Measurements from ENCODE around the gene RASL11B.

RASL11B gene

DNA sequence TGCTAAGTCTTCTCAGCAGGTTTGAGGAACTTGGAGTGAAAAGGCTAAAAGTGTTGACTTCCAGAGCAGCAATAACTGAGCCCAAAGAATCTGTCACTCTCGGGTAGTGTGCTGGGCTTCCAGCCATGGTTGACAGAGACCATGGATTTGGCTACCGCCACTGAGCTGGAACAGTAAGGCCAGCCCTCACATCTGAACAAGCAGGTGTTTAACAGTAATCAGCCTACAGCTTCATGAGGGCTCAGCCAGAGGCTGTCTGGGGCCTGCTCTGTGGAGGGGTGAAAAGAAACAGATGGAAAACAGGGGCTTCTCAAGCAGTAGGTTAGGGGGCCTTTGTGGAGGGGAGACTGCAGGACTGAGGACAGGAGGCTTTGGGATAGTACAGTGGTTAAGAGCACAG is 14.9 kb downstream of the RASL11B start:
- no peak for DNase-seq

DNA sequence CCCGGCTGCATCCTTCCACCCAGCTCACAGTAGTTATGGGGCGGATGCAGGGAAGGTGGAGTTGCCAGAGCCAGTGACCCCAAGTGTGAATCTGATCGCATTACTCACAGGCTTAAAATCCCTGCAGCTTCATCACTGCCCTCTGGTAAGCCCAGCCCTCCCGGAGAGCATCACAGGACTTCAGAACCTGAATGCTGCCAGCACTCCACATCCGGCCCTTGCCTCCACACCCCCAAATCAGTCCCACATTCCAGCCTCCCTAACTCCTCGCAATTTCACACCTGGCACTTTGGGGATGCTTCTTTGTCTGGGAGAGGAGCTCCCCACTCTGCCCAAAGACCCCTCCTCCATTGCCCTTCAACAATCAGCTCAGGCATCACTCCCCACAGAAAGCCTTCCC is 15.6 kb downstream of the RASL11B start:
- DNase-seq: no peak

DNA sequence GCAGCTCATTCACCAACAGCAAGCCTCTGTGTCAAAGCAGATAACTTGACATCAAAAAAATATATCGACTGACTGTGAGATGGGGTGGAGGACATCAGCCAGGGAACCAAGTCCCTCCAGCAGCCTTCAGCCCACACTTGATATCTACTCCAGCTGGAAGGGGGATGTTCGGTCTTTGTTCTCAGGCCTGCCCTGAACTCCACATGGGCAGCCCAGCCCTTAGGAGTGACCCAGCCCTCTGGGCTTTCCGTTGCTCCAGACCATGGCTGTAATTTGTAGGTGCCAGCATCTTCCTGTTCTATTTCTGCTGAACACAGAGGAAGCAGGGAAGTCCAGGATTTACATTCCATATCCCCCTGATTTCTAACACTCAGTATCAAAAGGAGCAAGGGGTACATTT is 17.4 kb downstream of the RASL11B start:
- DNase-seq: no peak

DNA sequence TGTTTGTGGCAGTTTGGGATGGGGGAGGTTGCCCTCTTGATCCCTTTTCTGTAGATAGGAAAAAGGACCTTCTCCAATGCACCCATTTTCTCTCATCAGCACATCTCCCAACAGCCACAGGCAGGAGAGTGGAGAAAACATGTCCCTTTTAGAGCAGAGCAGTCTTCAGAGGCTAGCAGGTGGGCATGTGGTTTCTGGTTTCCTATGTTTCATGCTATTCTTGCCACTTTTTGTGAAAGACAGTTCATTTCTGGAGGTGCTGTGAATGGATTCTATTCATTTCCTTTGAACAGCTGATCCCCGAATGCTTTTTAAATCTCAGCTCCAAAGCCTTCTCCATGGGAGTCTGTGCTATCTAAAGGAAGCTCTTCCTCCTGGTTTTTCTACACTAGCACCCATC is 18.9 kb downstream of the RASL11B start:
- DNase-seq: no peak

DNA sequence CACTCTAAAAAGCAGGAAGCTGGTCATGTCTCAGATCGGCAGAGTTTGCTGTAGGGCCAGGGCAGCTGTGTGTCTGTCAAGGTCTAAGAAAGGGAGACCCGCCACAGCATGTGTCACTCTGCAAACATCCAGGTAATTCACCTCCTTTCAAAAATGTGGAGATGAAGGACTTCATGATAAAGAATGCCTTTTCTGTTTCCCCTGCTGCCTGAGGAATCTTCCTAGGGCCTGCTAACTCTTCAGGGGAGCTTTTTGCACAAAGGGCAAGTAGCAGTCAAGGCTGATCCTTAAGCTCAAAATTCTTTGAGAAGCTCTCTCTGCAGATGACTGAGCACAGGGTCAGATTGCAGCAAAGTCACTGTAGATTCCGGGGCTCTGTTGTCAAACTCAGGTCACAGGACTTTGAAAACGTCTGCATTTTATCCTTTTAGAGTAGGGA is 21.1 kb downstream of the RASL11B start:
- no peak for DNase-seq

DNA sequence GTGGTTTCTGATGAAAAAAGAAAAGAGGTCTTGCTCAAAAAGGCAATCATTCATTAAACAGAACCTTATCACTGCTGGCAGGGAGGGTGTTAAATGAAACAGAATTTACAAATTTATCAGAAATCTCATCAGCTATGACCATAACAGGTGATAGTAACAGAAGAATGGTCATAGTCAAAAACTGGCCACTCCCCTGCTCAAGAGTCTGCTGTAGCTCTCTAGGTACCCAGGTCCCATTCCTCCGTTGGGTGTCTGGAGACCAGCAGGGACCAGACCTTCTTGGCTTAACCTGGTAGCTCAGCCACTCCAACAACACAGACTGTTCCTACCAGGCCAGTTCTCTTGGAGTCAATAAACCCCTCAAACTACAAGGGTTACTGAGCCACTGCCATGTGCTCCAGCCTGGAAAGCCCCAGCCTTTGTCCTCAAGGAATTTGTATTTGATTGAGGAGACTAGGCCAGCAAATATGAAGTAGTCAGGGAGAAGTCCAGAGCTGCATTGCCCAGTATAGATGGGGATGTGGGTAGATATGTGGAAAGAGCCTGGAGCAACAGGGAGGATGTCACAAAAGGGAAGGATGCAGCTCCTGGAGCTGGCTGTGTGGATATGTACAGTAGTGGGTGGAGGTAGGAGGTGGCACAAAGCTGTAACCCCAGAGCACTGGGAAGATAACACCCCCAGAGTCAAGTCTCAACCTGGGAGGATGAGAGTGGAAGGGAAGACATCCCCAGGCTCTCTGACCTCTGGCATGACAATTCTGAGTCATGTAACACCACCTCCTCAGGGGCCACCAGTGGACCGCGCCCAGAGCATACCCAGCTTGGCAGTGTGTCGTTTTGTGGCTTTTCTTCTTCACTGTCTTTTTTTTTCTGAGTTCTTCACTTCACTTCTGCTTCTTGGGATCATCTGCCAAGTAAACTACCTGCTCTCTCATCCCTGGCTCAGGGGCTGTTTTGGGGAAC is 21.9 kb downstream of the RASL11B start:
- DNase-seq: no peak

DNA sequence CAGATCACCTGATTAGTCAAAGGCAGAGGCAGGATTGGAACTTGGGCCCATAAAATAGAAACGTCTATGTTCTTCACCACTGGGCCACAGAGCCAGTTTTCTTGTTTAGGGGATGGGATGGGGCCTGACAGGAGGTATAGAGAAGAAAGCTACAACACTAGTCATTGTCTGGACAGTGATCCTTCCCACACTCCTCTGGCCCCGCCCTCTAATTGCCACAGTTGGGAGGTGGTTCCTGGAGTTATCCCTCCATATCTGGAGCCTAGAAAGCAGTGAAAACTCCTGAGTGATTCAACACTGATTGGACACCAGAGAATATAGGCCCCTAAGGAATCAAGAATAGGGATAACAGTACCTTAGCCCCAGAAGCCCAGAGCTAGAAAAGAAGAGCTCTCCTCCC is 22.9 kb downstream of the RASL11B start:
- DNase-seq: no peak

DNA sequence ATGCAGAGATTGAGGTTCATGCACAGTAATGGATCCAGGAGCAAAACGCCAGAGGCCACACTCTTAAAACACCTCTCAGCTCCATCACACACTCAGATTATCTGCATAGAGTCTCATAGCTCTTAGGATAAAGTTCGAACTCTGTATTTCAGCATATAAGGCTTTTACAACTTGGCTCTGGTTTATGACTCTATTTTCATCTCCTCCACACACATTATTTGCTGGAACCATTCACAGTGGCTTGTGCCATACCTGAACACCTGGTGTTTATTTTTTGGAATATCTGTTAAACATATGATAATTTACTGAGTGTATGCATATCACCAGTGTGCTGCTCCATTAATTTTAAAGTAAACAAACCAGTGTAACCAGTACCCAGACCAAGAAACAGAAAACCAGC is 27.2 kb downstream of the RASL11B start:
- no peak for DNase-seq

DNA sequence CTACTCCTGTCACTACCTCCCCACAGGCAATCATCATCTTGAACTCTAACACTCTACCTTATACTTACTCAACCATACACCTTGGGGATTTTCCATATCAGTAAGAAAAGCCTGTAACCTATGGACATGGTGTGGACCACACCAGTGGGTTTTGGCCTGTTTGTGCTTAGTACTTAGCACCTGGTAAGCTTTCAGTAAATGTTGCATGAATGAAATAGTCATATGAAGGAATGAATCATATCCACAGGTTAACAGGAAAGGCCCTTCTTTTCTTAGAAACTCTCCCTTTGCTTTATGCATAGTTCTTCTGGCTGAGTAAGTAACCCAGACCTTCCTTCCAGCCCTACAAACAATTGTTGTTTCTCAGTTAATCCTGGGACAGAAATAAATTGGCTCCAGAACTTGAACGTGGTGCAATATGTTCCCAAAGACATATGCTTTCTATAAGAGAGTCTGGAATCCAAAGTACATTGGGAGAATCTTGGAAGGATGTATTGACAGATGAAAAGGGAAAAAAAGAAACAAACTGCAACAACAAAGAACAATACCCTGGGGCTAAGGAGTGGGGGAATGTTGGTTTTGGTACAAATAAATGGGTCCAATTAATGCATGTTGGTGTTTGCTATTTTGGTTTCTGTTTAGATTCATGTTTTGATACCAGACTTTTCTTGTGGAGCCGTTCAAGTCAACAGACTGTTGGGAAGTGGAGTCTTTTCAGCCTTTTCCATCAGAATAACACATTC is 27.8 kb downstream of the RASL11B start:
- DNase-seq: no peak

DNA sequence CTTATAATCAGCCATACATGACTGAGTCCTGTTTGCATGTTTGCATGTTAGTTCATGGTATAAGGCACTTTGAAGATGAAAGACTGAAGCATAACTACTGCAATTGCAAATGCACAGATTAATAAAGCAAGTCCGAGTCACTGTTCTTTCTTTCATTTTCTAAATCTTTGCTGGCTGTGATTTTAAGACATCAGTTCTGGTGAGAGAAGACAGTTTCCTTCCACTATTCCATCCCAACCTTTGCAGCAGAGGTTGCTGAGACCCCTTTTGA is 28.3 kb downstream of the RASL11B start:
- DNase-seq: no peak

DNA sequence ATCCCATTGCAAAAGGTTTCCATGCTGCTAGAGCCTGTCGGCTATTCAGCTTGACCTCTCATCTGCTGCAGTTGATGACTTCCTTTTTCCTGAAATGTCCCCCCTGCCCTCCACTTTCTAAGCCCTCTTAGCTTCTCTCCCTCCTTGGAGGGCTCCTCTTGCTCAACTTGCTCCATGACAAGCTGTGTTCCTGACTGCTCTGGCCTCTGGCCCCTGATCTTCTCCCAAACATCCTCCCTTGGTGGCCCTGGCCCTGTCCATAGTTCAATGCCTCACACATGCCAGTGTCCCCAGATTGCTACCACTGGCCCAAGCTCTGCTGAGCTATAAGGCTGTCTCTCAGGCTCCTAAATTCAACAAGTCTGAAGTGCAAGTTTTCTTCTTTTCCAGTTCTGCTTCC is 29.6 kb downstream of the RASL11B start:
- DNase-seq: no peak

DNA sequence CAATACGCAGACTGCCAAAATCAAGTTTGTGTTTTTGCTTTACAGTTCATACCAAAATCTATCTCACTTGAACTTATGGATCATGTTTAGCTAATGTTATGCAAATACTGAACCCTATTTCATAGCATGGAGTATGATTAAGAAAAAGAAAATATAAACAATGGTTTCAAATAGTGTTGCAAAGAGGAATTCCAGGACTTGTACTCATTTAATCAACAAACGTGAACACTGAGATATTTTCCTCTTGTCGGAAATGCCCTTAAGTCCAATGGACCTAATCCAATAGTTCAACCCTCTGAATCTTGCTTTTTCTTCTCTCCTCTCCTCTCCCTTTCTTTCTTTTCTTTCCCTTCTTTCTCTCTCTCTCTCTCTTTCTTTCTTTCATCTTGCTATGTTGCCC is 30.8 kb downstream of the RASL11B start:
- DNase-seq: no peak

DNA sequence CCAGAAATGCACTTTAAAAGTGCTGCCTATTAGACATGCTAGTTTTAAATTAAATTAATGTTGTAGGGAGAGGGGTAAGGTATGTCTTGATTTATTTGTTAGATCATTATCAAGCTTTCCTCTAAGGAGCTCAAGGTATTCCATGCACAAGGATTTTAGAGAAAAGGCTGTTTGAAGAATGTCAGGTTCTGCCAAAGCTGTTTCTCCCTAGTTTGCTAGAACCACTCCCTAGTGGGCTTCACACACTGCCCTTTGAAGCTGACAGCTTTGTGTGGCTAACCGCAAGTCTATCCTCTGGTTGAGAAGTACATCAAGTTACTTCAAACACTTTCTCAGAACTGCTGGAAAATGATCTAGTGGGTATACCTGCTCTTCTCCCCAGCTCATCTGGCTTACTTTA is 32.3 kb downstream of the RASL11B start:
- no peak for DNase-seq

DNA sequence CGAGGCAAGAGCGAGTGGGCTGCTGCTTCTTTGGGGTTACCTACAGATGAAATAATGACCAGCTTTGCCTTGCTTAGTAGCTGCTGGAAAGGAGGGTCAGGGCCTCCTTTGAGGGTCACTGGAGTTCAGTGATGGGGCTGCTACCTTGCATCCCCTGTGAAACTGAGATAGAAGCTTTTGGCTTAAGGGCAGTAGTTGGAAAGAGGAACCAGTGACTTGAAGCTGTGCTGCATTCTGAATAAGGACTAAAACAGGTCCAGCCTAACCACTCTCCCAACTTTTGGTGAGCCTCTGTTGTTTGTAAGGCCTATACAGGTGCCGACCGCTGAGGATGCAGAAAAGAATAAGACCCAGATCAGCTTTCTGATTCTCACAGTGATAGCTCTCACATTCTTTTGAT is 41.2 kb downstream of the RASL11B start:
- no peak for DNase-seq

DNA sequence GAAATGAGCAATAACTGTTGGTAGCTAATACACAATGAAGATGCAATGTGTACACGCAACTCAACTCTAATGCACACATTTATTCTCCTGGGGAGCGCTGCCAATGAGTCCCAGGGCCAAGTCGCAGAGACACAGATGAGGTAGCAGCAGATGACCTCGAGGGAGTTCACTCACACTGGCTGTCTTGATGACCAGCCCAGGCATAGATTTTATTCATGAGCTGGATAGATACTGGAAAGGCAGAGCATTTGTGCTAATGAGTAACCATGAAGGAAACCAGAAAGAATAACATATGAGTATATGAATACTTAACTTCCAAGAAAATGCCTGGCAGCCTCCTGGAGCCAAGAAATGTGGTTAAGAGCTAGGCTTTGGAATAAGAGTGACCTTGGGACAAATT is 42.3 kb downstream of the RASL11B start:
- no peak for DNase-seq

DNA sequence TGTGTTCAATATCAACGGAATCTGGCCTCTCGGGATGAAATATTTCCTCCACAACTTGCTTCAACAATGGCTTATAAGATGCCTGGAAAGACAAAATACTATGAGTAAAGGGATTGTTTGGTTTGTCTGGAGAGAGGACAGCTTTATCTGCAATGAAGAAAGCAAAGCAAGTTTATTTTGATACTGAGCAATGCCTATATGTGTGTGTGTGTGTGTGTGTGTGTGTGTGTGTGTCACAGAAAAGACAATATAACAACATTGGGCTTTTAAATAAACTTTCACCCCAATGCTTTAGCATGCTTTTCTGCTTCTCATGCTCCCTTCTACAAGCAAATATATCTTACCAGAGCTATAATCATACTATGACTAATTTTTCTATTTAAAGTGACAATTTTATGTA is 45.4 kb downstream of the RASL11B start:
- no peak for DNase-seq

DNA sequence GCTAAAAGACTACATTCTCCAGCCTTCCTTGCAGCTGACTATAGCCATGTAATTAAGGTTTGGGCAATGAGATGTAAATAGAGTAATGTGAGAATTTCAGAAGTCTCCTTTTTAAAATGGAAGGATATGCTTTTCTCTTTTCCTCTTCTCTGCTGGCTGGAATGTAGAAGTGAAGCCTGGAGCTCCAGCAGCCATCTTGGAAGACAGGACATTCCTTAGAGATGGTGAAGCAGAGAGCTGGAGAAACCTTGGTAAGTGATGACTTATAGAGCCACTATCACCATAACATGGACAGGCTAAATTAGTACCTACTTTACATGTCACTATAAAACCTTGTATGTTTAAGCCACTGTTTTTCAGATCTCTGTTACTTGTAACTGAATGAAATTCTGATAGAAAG is 48.0 kb downstream of the RASL11B start:
- no peak for DNase-seq

DNA sequence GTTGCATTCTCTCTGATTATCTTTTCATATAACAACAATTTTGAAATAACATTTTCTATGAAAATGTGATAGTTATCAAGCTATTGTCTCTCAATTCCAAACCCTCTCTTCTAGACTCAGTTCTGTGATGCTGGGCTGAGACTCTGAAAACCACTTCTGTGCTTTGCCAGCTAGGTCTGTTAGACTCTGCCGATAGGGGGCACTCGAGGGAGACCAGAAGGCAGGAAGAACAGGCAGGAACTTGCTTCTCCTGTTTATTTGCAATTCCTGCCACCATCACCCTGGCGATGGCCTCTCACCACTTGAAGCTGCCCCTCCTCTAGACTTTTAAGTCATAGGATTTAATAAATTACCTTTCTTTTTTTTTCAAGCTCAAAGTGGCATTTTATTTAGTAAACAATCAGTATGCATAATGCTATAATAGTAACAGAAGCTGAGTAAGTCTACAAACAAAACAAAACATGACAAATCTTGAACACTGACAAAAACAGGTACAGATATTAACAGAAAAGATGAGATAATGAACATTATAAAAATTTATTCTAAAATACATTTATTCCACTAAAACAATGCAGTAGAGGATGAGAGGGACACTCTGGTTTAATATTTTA is 49.7 kb downstream of the RASL11B start:
- DNase-seq: peak; percentile 84

DNA sequence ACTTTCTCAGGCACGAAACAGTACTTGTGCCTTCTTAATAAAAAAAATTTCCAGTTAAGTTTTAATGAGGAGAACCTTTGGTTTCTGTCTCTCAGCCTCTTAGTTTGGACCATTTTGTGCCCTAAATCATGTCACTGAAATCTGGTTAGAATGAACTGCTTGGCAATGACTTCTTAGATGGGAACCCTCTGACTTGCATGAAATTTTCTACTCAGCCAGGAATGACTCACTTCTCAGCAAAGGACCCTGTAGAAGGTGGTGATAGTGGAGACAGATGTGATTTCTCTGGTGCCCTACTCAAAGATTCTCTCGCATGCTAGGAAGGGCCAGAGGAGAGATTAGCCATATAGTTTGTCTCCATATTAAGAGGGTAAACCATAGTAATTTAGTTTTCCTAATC is 50.5 kb downstream of the RASL11B start:
- no peak for DNase-seq

DNA sequence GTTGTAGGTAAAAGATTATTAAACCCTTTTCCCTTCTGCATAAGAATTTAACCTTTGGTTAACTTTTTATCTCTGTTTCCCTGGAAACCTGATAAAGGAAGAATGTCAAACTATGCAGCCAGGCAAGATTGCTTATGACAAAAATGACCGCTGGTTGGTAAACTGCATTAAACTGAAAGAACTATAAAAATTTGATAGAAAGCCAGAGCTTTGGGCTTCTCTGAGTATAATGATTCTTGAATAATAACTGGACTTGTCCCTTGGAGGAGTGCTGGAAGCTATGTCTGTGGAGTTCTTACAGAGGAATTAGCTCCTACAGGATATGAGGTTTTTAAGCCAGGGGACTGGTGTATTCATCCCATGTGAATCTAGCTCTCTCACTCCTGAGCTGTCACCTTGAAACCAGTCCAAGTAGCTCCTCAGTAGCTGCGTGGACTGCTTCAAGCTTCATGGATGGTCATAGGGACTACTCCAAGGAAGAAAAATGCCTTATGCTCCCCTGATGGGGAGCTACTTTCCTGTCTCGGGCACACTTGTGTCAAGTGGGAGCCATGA is 52.0 kb downstream of the RASL11B start:
- DNase-seq: no peak

DNA sequence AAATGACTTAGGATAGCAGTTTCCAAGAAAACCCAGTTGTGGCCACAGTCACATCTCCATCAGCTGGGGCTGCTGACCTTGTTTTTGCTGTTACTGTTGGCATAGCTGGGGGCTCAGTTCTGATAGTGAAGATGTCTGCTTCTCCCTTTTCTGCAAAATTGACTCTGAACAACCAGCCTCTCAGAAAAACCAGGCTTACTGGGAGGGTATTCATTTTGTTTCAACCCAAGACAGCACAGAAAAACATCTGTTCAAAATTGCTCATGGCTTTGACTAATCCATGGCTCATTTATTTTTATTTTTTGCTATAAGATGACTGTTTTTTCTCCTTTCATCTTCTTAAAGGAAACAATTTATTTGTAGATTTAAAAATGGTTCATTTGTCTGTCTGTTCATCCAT is 53.1 kb downstream of the RASL11B start:
- DNase-seq: no peak

DNA sequence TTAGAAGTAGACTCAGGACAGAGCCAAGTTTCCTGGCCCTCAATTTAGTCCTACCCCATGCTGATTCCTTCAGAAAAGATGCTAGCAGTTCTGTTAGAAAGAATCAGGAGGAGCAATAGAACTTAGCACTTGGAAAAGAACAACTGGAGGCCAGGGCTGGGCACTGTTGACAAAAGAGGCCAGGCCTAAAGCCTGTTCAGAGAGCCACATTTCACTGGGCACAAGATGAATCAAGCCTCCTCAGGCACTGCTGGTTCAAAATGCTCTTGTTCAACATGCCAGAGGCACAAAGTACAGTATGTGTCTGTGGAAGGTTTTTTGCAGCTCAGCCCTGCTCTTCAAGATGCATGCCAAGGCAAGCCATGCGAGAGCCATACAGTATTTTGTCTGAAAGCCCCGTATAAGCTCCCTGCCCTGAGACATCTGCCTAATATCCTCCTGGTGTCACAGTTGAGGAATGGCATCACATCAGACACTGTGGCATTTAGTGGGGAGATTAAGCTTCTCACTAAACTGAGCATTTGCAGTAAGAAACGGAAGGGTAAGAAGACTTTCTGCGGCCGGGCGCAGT is 53.7 kb downstream of the RASL11B start:
- DNase-seq: no peak

Measured in stimulated activated CD4-positive, alpha-beta T cell treated with anti-CD3 and anti-CD28 coated beads, Interleukin-15, amount 100 ng/mL, for 24 hours (primary cell).